ENCODE results near the gene GNPTG. TPM values are rescaled to one million over a fixed set of nuclear protein-coding genes. Genes with fewer than 3 reads are reported as not detected.

The GNPTG gene
- total RNA-seq, 4 donors from 2014 or later: 20.6 to 37.5 (median 30.2) TPM

DNA sequence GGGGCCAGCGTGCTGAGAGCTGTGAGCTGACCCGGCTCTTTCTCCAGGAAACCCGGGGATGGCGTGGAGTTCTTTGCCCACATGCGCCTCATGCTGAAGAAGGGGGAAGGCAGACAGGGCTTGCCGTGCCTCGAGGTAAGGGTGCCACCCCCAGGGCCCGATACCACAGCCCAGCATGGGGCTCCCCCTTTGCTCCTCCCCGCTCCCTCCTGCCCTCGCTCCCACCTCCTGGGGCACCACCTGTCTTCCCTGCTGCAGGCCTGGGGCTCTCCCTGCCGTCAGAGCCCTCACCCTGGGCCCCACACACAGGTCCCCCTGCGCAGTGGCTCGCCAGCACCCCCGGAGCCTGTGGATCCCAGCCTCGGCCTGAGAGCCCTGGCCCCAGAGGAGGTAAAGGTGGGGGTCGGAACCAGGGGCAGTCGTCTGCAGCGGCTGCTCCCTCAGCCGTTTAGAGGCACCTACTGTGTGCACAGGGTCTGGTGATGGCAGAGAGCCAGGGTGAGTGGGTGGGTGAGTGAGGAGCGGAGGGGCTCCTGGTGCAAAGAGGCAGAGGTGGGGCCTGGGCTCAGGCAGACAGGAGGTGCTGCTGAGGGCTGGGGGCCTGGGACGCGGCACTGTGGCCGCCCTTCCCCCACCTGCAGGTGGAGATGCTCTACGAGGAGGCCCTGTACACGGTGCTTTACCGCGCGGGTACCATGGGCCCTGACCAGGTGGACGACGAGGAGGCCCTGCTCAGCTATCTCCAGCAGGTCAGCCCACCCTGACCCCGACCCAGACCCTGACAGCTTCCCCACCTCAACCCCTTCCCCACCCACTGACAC, 12.7 kb upstream of the GNPTG start:
- no peak overlapping the region for H3K4me3 ChIP-seq
- DNase-seq (no peak), ATAC-seq (no peak)
- peaks cover 4 to 12% of the 10 kb centered on the region in 2 donors for H3K4me1 ChIP-seq
- TF ChIP-seq POLR2A (IDR thresholded peaks at IDR 0.05): no peak
- TF ChIP-seq, protein P1, sequence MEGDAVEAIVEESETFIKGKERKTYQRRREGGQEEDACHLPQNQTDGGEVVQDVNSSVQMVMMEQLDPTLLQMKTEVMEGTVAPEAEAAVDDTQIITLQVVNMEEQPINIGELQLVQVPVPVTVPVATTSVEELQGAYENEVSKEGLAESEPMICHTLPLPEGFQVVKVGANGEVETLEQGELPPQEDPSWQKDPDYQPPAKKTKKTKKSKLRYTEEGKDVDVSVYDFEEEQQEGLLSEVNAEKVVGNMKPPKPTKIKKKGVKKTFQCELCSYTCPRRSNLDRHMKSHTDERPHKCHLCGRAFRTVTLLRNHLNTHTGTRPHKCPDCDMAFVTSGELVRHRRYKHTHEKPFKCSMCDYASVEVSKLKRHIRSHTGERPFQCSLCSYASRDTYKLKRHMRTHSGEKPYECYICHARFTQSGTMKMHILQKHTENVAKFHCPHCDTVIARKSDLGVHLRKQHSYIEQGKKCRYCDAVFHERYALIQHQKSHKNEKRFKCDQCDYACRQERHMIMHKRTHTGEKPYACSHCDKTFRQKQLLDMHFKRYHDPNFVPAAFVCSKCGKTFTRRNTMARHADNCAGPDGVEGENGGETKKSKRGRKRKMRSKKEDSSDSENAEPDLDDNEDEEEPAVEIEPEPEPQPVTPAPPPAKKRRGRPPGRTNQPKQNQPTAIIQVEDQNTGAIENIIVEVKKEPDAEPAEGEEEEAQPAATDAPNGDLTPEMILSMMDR (IDR thresholded peaks at IDR 0.05 in 4 of 5, conservative IDR thresholded peaks at IDR 0.05 in 1 of 5): no peak
- H3K9me3 ChIP-seq: no peaks in the 10 kb centered on the region
- no peaks in the 10 kb centered on the region for H3K36me3 ChIP-seq
- intact Hi-C loops (cut with DNase I; ENCODE audit: low total_unique reads): no loop called here
- peaks cover 12 to 18% (median 14%) of the 10 kb centered on the region in 3 donors for H3K27me3 ChIP-seq
- H3K27ac ChIP-seq: no peak overlapping the region
- in situ Hi-C loops (cut with MboI; ENCODE audit: low sequenced_read_pairs in 4 of 4): no loop called here

DNA sequence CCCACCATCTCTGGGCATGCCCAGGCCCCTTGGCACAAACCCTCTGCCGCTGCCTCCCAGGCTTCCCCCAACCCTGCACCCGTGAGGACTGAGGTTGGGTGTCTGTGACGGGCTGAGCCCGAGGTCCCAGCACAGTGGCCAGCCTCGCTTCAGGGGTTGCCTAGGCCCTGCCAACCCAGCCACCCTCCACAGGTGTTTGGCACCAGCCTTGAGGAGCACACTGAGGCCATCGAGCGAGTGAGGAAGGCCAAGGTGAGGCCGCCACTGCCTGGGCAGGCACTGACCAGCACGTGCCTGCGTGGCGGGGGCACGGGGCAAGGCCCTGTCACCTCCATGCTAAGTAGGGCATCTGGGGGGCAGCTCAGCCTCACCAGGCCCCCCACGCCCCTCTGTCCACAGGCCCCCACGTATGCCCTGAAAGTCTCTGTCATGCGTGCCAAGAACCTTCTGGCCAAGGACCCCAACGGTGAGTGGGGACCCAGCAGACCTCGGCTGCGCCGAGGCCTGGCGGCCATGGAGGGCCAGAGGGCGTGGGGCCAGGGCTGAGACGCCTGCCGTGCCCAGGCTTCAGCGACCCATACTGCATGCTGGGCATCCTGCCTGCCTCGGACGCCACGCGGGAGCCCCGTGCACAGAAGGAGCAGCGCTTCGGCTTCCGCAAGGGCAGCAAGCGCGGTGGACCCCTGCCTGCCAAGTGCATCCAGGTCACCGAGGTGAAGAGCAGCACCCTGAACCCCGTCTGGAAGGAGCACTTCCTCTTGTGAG, 10.8 kb upstream of the GNPTG start:
- Histone ChIP-seq H3K27ac (no peak overlapping the region), H3K36me3 (no peaks in the 10 kb centered on the region), H3K9me3 (no peaks in the 10 kb centered on the region), H3K4me3 (no peak overlapping the region), H3K4me1 (peaks cover 4 to 12% of the 10 kb centered on the region in 2 donors), H3K27me3 (no peaks in the 10 kb centered on the region)
- ATAC-seq (no peak), DNase-seq (no peak)
- intact Hi-C loops (cut with DNase I; ENCODE audit: low total_unique reads): loop anchor here (5.0 kb wide), 1 partner anchor 34 kb away; the partner anchor contains the start of gene UBE2I
- no peak for TF ChIP-seq POLR2A (IDR thresholded peaks at IDR 0.05)
- TF ChIP-seq, protein P1 (IDR thresholded peaks at IDR 0.05 in 4 of 5, conservative IDR thresholded peaks at IDR 0.05 in 1 of 5): no peak
- in situ Hi-C loops (cut with MboI; ENCODE audit: low sequenced_read_pairs in 4 of 4): no loop called here

DNA sequence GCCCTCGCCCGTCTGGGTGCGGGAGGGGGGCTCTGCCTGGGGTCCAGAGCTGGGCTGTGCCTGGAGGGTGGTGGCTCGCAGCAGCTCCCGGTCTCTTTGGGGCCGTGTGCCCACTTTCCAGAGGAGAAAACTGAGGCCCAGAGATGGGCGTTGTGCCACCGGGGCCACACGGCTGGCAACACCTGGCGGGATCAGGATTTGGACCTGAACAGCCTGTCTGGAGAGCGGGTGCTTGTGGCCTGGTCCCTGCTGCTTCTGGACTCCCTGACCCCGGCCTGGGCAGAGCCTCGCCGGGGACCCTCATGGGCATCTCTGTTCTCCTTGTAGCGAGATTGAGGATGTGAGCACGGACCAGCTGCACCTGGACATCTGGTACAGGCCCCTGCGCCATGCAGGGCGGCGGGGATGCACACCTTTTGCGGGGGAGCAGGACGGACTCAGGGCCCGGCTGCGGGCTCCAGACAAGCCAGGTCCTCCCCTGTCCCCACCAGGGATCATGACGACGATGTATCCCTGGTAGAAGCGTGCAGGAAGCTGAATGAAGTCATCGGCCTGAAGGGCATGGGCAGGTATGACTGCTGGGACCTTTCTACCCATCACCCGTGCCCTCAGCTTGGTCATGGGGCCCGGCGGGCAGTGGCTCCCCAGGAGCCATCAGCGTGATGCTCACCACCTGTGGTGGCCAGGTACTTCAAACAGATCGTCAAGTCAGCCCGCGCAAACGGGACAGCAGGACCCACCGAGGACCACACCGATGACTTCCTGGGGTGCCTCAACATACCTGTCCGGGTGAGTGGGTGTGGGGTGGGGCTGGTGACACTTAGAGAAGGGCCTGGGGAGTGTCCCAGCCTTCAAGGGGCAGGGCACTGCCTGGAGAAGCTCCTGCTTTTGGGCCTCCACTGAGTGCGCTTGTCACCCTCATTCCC, 10.0 kb upstream of the GNPTG start:
- ATAC-seq: no peak
- no peaks in the 10 kb centered on the region for H3K27me3 ChIP-seq
- TF ChIP-seq, protein P1 (IDR thresholded peaks at IDR 0.05 in 4 of 5, conservative IDR thresholded peaks at IDR 0.05 in 1 of 5): no peak
- TF ChIP-seq POLR2A (IDR thresholded peaks at IDR 0.05): no peak
- intact Hi-C loops (cut with DNase I; ENCODE audit: low total_unique reads): loop anchor here (5.0 kb wide), 1 partner anchor 34 kb away; the partner anchor contains the start of gene UBE2I
- H3K9me3 ChIP-seq: no peaks in the 10 kb centered on the region
- in situ Hi-C loops (cut with MboI; ENCODE audit: low sequenced_read_pairs in 4 of 4): no loop called here
- no peak overlapping the region for H3K27ac ChIP-seq
- H3K4me3 ChIP-seq: no peak overlapping the region
- DNase-seq: no peak
- no peaks in the 10 kb centered on the region for H3K36me3 ChIP-seq
- peaks cover 4 to 12% of the 10 kb centered on the region in 2 donors for H3K4me1 ChIP-seq

Measured in gastrocnemius medialis (tissue), 4 donors.